BE2C (cell line): ENCODE data around the gene GPLD1.

Experiments used
- DNase-seq: peaks from one replicate; pipeline ENCODE4 v3.0.0-alpha.2; 2020
- H3K27me3 ChIP-seq: fragments of 250-450 bp; sonication (Bioruptor Pico); 2 replicates; pipeline ENCODE4 v1.5.1; 2020; ENCODE audit warnings: mild to moderate bottlenecking
- H3K36me3 ChIP-seq: fragments of 250-450 bp; sonication (Bioruptor Pico); 2 replicates; pipeline ENCODE4 v1.5.1; 2020; ENCODE audit warnings: mild to moderate bottlenecking
- H3K4me1 ChIP-seq: fragments of 250-450 bp; sonication (Bioruptor Pico); 2 replicates; pipeline ENCODE4 v1.5.1; 2020
- H3K4me3 ChIP-seq: 2 replicates; pipeline ENCODE4 v1.5.1; 2011; ENCODE audit warnings: low read depth, low read length
- H3K9me3 ChIP-seq: fragments of 250-450 bp; sonication (Bioruptor Pico); 2 replicates; pipeline ENCODE4 v1.5.1; 2020
- TF ChIP-seq, protein P1 (sequence below): IDR thresholded peaks from 2 replicates; pipeline ENCODE4 v1.5.1; 2012; ENCODE audit warnings: mild to moderate bottlenecking, low read depth, low read length

The GPLD1 gene

DNA sequence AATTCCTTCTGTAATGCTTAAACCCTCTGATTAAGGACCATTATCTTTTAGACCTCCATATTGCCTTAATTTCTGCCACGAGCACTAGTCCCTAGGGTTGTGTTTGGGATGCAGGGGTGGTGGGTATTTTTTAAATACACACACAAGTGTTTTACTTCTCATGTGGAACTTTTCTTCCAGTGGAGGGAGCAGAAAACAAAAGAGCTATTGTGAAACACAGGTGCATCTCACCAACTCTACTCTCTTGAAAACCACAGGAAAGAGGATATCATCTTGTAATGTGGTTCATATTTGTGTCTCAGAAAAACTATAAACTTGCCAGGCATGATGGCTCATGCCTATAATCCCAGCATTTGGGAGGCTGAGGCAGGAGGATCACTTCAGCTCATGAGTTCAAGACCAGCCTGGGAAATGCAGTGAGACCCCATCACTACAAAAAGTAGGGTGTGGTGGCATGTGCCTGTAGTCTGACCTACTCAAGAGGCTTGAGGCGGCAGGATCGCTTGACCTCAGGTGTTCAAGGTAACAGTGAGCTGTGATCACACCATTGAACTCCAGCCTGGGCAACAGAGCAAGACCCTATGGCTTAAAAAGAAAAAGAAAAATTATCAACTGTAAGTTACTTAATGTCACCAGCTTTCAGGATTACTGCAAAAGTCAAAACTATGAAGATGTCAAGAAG lies 49.4 kb downstream of the GPLD1 start:
- TF ChIP-seq, protein P1, sequence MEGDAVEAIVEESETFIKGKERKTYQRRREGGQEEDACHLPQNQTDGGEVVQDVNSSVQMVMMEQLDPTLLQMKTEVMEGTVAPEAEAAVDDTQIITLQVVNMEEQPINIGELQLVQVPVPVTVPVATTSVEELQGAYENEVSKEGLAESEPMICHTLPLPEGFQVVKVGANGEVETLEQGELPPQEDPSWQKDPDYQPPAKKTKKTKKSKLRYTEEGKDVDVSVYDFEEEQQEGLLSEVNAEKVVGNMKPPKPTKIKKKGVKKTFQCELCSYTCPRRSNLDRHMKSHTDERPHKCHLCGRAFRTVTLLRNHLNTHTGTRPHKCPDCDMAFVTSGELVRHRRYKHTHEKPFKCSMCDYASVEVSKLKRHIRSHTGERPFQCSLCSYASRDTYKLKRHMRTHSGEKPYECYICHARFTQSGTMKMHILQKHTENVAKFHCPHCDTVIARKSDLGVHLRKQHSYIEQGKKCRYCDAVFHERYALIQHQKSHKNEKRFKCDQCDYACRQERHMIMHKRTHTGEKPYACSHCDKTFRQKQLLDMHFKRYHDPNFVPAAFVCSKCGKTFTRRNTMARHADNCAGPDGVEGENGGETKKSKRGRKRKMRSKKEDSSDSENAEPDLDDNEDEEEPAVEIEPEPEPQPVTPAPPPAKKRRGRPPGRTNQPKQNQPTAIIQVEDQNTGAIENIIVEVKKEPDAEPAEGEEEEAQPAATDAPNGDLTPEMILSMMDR: no peak
- H3K4me3 ChIP-seq: no peak overlapping the region
- H3K36me3 ChIP-seq: no peaks in the 10 kb centered on the region
- H3K4me1 ChIP-seq: no peaks in the 10 kb centered on the region
- no peaks in the 10 kb centered on the region for H3K27me3 ChIP-seq
- H3K9me3 ChIP-seq: no peaks in the 10 kb centered on the region
- no peak for DNase-seq

DNA sequence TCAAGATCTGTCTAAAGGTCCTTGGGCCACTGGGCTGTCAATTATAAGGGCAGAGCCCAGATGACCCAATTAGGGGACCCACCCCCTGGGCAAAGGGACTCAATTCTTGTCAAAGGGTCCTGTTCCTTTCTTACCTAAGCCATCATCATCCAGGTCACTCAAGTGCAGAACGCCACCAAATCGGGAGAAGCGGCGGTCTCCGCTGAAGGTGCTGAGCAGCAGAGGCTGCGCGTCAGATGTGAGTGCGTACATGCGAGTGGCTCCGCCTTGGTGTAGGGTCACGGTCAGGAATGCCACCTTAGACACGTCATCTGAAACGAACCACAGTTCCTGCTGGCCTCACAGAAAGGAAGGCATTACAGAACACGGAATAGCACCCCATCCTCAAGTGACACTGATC lies 52.4 kb downstream of the GPLD1 start:
- no peaks in the 10 kb centered on the region for H3K36me3 ChIP-seq
- TF ChIP-seq, protein P1: no peak
- H3K4me3 ChIP-seq: no peak overlapping the region
- no peaks in the 10 kb centered on the region for H3K4me1 ChIP-seq
- H3K27me3 ChIP-seq: no peaks in the 10 kb centered on the region
- no peaks in the 10 kb centered on the region for H3K9me3 ChIP-seq
- no peak for DNase-seq

DNA sequence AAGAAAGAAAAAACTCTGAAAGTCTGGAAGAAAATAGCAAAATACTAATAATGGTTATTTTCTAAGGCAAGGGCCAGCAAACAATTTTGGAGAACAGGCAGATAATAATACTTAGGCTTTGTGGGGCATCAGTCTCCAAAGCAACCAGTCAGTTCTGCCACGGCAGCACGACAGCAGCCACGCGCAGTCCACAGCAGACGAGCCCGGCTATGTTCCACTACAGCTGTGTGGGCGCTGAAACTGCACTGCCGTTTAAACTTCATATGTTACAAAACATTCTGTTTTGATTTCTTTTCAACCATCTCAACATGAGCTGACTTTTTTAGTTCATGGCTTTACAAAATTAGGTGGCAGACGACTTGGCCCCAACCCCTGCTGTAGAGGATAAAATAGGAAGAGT lies 56.8 kb downstream of the GPLD1 start:
- TF ChIP-seq, protein P1: no peak
- no peaks in the 10 kb centered on the region for H3K36me3 ChIP-seq
- no peak for DNase-seq
- no peak overlapping the region for H3K4me3 ChIP-seq
- no peaks in the 10 kb centered on the region for H3K4me1 ChIP-seq
- no peaks in the 10 kb centered on the region for H3K9me3 ChIP-seq
- H3K27me3 ChIP-seq: no peaks in the 10 kb centered on the region

DNA sequence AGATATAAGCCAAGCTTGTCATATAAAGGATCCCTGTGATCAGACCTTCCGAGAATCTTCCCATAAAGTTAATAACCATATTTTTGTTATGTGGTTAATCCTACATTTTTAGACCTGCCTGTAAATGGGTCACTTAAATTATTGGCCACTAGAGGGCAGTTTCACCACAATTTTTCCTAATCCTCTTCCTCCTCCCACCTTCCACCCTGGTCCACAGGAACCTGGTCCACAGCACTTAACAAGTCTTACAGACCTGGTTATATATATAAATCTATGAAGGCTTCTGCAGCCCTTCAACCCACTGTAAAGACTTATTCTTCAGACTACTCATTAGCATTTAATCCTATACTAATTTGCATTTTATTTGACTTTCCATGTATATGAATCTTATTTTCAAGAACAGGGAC lies 58.3 kb downstream of the GPLD1 start:
- H3K9me3 ChIP-seq: no peaks in the 10 kb centered on the region
- no peaks in the 10 kb centered on the region for H3K4me1 ChIP-seq
- peak; percentile 54 for DNase-seq
- no peaks in the 10 kb centered on the region for H3K27me3 ChIP-seq
- H3K36me3 ChIP-seq: no peaks in the 10 kb centered on the region; the same call in 1 of the 2 replicates
- no peak overlapping the region for H3K4me3 ChIP-seq
- TF ChIP-seq, protein P1: peak; percentile 72

DNA sequence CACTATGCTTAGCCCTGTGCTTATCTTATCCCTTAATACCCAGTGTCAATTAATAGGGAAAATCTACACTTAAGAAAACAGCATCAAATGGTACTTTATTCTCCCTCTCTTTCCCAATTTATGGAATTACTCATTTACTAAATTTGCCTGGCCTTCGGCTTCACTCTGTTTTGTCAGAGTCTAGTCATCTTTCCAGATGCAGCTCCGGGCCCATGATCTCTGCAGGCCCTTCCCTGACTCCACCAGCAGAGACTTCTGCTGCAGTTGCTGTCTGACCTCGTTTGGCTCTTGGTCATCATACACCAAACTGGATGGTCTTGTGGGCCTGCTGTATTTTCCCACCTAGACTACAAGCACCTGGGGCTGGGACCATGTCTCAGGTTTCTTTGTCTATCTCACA lies 59.3 kb downstream of the GPLD1 start:
- H3K4me3 ChIP-seq: no peak overlapping the region
- TF ChIP-seq, protein P1: no peak
- no peak for DNase-seq
- H3K27me3 ChIP-seq: no peaks in the 10 kb centered on the region
- no peaks in the 10 kb centered on the region for H3K9me3 ChIP-seq
- H3K4me1 ChIP-seq: no peaks in the 10 kb centered on the region
- H3K36me3 ChIP-seq: peaks cover 2% of the 10 kb centered on the region

DNA sequence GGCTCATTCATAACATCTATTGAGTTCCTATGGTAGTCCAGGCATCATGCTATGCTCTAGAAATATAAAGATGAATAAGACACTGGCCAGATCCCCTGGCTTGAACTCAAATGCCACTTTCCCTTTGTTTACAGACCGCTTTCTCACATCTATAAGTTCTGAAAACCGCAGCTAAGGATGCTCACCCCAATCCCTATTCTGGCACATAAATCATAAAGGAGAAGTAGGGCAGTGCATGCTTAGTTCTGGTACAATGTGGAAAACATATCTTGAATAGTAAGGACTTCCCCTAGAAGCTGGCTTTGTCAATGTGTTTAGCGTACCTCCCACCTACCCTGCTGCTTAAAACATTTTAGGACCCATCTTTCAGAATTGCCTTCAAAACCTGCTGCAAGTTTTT lies 60.2 kb downstream of the GPLD1 start:
- TF ChIP-seq, protein P1: no peak
- H3K4me1 ChIP-seq: no peaks in the 10 kb centered on the region

More for the DNA sequence above, 60.2 kb downstream of the GPLD1 start:
- Histone ChIP-seq H3K4me3 (no peak overlapping the region), H3K9me3 (no peaks in the 10 kb centered on the region), H3K27me3 (no peaks in the 10 kb centered on the region), H3K36me3 (peaks cover 12% of the 10 kb centered on the region)
- no peak for DNase-seq
